Endometrium (tissue), 2 donors: ENCODE data around the gene SLC24A5.

Source experiments
- FAIRE-seq: peaks from 2 replicates; lab custom pipeline; 2012; peaks lifted over from hg19 to GRCh38; lab: Jason Lieb, UNC
- donor health status: control.
- donor health status: control.

Gene SLC24A5

GRCh38 chr15:48112242-48112641, 8.5 kb upstream of the SLC24A5 start:
- no peak for FAIRE-seq

DNA sequence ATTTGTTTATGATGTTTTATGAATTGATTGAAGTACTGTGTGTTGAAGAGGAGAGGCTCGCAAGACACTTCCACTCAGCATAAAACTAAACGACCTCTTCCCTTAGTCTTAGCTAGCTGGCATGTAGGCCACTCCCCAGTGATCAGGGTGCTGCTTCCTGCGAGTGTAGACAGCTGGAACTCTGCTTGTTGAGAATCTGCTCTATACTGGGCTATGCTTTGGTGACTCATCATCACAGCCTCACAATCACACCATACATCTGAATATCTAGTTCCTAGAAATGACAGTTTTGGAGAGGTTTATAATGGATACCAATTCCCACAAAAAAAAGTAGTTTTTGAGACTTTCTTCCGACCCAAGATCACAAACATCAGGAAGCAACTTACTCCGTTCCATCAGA, 1.5 kb upstream of the SLC24A5 start:
- no peak for FAIRE-seq

GRCh38 chr15:48121849-48122248, 1.1 kb downstream of the SLC24A5 start:
- FAIRE-seq: no peak

GRCh38 chr15:48126667-48127355, 6.0 kb downstream of the SLC24A5 start:
- FAIRE-seq: no peak

DNA sequence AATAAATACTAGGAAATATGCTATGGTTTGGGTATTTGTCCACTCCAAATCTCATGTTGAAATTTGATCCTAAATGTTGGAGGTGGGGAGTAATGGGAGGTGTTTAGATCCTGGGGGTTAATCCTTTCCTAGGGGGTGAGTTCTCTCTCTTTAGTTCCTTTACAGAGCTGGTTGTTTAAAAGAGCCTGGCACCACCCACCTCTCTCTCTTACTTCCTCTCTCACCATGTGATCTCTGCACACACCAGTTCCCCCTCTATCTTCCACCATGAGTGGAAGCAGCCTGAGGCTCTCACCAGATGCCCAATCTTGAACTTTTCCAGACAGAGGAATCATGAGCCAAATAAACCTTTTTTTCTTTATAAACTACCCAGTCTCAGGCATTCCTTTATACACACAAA, 10.5 kb downstream of the SLC24A5 start:
- FAIRE-seq: no peak

DNA sequence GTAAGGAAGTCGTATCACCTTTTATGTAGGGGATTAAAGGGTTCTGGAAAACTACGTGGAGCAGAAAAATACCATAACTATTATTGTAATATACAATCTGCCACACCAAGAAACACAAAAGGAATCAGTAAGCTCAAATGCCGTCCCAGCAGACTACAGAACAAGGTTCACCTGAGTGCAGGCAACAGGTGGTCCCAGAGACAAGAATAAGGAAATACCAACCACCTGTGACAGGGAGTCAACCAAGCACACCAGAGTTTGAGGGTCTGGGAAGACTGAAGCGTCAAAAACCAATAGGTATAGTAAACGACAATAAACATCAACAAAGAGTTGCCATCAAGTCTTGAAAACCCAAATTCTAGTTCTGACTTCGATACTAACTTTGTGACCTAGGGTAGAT, 12.1 kb downstream of the SLC24A5 start:
- no peak for FAIRE-seq

- FAIRE-seq: no peak
Measured at GRCh38 chr15:48143856-48144255, 23.1 kb downstream of the SLC24A5 start.

DNA sequence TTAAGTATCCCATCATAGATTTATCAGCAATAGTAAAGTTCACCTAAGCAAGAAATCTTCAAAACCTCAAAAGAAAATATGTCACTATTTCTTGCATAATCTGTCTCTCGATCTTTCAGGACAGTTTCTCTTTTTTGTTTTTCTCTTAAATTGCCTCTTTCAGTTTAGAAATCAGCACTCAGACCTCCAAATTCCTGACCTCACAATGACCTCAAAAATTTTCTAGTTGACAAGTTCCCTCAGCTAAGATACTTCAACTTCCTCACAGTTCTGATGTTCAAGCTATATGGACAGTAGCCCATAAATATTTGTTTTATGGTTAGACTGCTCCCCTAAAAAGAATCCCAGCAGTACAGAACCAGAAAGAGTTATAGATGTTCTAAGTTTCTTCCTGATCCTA, 24.1 kb downstream of the SLC24A5 start:
- no peak for FAIRE-seq

- FAIRE-seq: no peak
Measured at GRCh38 chr15:48145923-48146322, 25.1 kb downstream of the SLC24A5 start.

- no peak for FAIRE-seq
Measured at GRCh38 chr15:48147358-48147757, 26.6 kb downstream of the SLC24A5 start.

- FAIRE-seq: no peak
Measured at GRCh38 chr15:48149858-48150257, 29.1 kb downstream of the SLC24A5 start.

DNA sequence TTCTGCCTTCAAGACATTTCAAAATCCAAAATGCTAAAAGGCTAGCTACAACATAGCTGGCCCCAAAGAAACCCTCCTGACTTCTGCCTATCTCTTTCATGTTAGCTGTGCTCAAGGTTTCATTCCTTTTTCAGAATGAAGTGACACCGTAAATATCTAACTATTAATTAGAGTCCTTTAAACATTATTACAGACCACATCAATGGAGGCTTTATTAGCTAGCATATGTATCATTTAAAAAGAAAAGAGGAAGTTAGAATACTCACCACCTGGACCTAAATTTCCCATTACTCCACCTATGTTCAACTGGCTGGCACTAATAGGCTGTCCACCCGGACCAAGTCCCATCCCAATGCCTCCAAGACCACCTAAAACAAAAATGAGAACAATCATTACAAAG, 32.7 kb downstream of the SLC24A5 start:
- no peak for FAIRE-seq

- FAIRE-seq: no peak
Measured at GRCh38 chr15:48168616-48169015, 47.8 kb downstream of the SLC24A5 start.

GRCh38 chr15:48170981-48171380, 50.2 kb downstream of the SLC24A5 start:
- FAIRE-seq: no peak

DNA sequence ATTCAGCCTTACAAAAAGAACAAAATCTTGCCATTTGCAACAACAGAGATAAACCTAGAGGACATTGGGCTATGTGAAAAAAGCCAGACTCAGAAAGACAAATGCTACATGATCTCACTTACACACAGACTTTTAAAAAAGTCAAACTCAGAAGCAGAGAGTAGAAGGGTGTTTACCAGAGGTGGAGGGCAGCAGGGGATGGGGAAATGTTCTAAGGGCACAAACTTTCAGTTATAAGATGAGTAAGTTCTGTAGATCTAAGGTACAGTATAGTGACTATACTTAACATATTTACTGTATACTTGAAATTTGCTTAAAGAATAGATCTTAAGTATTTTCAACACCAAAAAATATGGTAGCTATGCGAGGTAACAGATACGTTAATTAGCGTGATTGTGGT, 54.3 kb downstream of the SLC24A5 start:
- no peak for FAIRE-seq

- no peak for FAIRE-seq
Measured at GRCh38 chr15:48176112-48176511, 55.3 kb downstream of the SLC24A5 start.

DNA sequence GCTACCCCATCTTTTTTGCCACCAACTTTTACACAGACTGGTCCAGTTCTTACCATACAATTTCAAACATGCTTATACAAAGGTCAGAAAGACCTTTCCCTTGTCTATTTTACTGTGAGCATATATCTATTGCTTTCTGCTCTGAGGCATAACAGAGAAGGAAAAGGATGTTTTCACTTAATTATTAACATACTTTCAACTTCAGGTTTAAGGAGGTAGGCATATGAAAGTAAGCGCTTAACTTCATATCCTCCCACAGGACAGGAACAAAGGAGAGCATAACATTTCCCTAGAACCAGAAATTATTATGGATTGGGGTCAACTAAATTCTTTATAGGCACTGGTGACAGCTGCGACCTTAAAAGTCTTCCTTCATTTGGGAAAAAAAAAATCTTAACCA, 56.2 kb downstream of the SLC24A5 start:
- FAIRE-seq: no peak

DNA sequence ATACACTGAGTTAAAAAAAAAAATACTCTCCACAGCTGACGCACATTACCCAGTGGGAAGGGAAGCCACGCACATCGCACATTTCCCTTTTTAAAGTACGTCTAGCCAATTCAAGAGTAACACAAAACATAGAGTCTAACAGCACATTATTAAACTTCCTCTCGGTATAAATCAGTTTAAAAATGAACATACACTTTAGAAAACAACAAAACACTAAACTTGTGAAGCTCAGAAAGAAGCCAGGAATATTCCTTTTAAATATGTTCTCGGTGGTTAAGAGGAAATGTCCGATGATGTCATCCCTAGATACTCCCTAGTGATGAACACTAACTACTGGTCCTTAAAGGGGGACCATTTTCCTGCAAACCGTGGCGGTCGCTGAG, 56.6 kb downstream of the SLC24A5 start:
- no peak for FAIRE-seq

DNA sequence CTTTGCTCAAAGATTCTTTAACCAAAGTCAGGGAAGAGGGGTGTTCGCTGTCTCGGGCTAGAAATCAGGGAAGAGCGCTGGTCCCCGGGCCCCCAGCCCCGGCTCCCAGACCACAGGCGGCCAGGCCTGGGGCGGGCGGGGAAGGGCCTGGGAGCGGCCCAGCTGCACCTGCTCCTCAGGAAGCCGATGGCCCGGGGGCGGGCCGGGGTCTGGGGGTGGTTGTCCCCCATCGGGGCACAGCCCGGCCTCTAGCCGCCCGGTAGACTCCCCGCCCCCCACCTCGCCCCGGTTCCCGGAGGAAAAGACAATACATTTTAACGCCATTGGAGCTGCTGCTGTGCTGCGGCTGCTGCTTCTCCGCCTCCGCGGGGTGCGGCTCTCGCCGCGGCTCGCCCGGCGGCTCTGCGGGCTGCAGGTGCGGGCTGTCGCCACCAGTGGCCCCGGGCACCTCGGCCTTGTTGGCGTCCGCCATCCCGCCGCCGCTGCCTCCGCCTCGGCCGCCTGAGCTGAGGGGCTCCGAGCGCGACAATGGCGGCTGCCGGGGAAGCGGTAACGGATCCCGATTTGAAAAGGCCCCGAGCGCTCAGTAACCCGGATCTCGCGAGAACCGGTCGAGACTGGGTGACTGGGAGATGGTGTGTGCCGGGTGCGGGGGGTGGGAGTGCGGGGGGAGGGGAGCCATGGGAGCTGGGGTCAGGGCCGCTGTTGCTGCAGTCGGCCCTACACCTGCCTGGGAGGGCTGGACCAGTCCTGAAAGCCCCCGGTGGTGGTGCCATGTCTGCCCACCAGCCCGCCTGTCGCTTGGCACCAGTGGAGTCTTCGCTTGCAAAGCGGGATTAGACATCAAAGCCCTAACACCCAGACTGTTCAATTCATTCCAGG, 57.2 kb downstream of the SLC24A5 start, which contains the start of gene MYEF2:
TSS of gene MYEF2 (minus strand) at position 530 of the 882 bp plus-strand sequence. CDS start at position 472, 58 bp downstream.
- FAIRE-seq: no peak

DNA sequence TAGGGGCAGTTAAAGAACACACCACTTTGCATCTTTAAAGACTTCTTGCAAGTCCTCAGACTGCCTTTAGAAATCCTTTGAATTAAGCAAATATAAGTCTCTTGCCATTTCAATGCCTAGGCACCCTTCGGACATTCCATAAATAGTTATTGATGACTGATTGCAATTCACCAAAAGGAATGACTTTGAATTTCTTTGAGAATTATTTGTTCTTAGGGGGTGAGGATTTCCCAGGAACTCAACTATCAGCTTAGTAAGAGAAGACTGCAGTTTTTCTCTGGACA, 57.8 kb downstream of the SLC24A5 start:
- no peak for FAIRE-seq

DNA sequence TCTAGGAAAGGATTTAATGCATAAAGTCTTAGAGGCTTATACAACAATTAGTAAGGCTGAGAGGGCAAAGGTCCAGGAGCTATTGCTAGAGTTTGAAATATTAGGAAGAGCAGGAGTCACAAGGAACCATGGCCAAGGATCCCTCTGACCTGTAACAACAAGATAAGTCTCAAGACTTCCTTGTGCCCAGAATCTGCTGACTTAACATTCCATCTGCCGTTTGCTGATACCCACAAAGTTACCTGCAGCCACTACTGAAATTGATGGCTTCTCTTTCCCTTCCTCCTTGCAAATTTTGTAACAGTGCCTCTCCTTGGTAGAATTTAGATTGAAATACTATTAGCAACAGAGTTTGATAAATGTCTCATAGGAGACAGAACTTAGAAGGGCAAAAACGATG, 62.0 kb downstream of the SLC24A5 start:
- no peak for FAIRE-seq

GRCh38 chr15:48185529-48185928, 64.7 kb downstream of the SLC24A5 start:
- FAIRE-seq: no peak

- FAIRE-seq: no peak
Measured at GRCh38 chr15:48186271-48186670, 65.5 kb downstream of the SLC24A5 start.
